ENCODE results near the gene DUSP8.

DUSP8 gene

DNA sequence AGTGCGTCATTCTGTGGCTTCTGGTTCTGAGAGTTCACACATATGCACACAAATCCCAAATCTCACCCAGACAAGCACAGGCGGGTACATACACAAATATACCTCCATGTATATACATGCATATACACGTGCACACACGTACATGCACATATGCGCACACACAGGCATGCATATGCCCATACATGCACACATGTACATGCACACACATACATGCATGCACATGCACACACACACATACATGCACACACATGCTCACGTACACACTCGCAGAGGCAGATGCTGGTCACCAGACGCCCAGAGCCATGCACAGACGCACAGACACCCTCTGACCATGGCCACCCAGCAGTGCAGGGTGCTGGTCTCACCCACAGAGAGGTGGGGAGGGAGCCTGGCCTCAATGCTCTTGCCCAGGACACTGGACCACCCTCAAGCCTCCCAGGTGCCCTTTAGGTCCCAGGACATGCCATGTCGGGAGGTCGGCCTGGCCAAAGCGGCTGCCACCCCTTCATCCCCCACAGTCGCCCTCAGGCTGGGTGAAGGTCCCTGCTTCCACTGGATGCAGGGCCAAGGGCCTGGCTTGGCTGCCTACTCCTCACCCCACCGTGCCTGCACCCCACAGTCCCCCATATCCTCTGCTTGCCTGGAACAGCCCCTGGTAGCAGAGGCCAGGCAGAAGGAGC lies 9.5 kb downstream of the DUSP8 start:
- in situ Hi-C loops (cut with MboI; ENCODE audit: low sequenced_read_pairs, unreplicated experiment): no loop called here
- DNase-seq (ENCODE audit: low spot score): no peak
- TF ChIP-seq CTCF (IDR thresholded peaks at IDR 0.05; ENCODE audit: borderline replicate concordance, control extremely low read depth, extremely low read depth, insufficient read depth, missing control alignments): no peak

DNA sequence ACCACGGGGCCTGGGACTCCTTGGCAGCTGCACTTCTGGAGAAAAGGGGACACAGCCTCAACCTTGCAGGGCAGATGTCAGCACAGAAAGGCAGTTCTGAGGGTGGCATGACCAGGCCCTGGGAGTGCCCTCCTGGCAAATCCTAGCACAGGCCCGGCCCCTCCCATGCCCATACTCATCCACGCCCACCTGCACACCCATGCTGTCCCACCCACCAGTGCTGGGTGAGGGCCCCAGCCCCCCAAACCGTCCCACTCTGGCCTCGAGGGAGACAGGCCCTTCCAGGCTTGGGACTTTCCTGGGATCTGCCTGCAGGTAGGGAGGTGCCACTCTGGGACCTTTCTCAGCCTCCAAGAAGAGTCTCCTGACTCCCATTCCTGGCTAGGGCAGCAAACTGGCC lies 10.1 kb downstream of the DUSP8 start:
- TF ChIP-seq CTCF (IDR thresholded peaks at IDR 0.05; ENCODE audit: borderline replicate concordance, control extremely low read depth, extremely low read depth, insufficient read depth, missing control alignments): no peak
- DNase-seq (ENCODE audit: low spot score): no peak
- in situ Hi-C loops (cut with MboI; ENCODE audit: low sequenced_read_pairs, unreplicated experiment): no loop called here

DNA sequence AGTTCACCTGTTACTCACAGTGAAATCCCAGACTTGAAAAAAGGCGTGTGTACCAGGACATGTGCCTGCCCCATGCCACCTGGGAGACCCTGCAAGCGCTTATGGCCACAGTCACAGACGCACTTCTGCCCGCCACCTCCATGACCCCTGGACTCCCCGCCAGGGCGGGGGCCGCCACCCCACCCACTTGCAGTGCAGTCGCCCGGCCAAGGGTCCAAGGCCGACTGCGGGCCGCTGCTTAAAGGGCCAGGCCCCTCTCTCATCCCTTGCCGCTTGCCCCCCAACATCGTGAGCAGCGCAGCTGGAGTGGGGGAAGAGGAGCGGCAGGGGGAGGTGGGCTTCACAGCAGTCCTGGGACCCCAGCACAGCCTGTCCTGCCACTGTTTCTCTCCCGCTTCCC lies 10.8 kb downstream of the DUSP8 start:
- no peak for DNase-seq (ENCODE audit: low spot score)
- no peak for TF ChIP-seq CTCF (IDR thresholded peaks at IDR 0.05; ENCODE audit: borderline replicate concordance, control extremely low read depth, extremely low read depth, insufficient read depth, missing control alignments)
- in situ Hi-C loops (cut with MboI; ENCODE audit: low sequenced_read_pairs, unreplicated experiment): no loop called here

DNA sequence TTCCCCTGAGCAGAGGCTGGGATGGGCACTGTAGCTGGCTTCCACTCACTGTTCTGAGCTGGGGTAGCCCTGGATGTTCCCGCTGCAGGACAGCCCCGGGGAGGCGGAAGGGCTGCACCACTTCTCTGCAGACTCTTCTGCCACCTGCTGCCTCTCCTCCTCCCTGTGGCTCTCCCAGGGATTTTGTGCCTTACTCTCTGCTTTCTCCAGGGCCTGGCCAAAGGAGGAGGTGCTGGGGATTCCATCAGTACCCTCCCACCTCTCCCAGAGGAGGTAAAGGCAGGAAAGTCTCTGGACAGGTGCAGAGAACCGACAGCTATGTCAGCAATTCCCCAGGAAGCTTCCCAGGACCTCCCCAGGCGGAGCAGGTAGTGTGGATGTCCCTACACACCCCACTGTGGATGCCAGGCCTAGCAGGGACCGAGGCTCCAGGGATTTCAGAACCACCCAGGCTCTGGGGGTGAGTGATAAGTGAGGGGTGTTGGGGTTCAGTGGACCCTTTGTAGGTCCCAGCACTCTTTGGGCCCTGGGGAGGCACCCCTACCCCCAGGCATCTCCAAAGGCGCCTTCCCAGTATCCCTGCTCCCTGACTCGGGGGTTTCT lies 11.3 kb downstream of the DUSP8 start:
- in situ Hi-C loops (cut with MboI; ENCODE audit: low sequenced_read_pairs, unreplicated experiment): no loop called here
- DNase-seq (ENCODE audit: low spot score): no peak
- no peak for TF ChIP-seq CTCF (IDR thresholded peaks at IDR 0.05; ENCODE audit: borderline replicate concordance, control extremely low read depth, extremely low read depth, insufficient read depth, missing control alignments)

DNA sequence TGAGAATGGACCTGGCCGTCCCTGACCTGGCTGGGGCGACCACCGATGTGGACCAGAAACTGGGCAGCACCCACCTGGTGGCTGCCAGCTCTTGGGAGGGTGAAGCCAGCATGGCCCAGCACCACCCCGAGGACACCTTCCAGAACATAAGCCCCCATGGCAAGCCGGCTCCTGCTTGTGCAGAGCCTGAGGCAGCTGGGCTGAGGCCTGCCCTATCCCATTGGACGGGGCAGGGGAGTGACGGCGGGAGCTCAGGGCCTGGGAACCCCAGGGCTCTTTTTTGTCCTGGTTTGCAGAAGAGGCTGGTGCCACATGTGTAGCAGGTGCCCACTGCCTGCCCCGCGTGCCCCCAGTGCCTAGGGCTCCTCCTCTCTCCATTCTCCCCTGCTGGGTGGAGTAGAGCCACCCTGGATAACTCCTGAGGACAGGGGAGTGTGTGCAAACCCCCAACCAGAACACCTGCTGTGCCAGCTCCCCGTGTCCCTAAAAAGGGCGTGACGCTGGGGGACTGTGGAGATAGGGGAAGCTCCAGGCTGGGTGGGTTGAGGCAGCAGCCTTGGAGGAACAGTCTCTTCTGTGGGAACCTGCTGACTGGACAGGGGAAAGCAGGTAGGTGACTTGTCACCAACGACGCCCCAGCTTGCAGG lies 11.9 kb downstream of the DUSP8 start:
- no peak for TF ChIP-seq CTCF (IDR thresholded peaks at IDR 0.05; ENCODE audit: borderline replicate concordance, control extremely low read depth, extremely low read depth, insufficient read depth, missing control alignments)
- no peak for DNase-seq (ENCODE audit: low spot score)
- in situ Hi-C loops (cut with MboI; ENCODE audit: low sequenced_read_pairs, unreplicated experiment): no loop called here

GRCh38 chr11:1559111-1559951 lies 12.7 kb downstream of the DUSP8 start:
- in situ Hi-C loops (cut with MboI; ENCODE audit: low sequenced_read_pairs, unreplicated experiment): no loop called here
- TF ChIP-seq CTCF (IDR thresholded peaks at IDR 0.05; ENCODE audit: borderline replicate concordance, control extremely low read depth, extremely low read depth, insufficient read depth, missing control alignments): no peak
- no peak for DNase-seq (ENCODE audit: low spot score)

Measured in GM13976 (cell line).